Fibroblast of skin of right quadriceps (primary cell): ENCODE measurements around the gene GALK2.
A peak's percentile ranks its signal among the peaks of the same experiment; 100 is the strongest.
"Not testable (repeated sequence)": the region's sequence is repeated elsewhere in the genome, so short reads cannot be mapped to it uniquely, and the experiment has no call there.

ENCODE experiments used
- DNase-seq: peaks from one replicate; pipeline ENCODE4 v3.0.0-alpha.2; 2013

The GALK2 gene

DNA sequence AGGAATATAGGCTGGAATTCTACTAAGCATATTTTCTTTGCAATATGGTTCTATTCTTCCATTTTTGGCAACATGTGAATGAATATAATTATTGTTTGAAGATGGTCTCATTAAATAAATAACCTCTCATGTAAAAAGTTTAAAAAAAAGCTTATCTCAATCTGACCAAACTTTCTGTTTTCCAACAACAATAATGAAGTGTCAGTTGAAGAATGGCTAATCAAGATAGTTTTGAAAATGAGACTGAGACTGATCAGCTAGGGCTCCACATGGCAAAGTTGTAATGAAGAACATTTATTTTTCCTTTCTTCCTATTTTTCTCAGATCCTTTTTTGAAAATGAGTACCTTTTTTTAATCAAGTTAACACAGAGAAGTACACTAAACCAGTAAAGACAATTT is 117.4 kb downstream of the GALK2 start:
- DNase-seq = no peak

DNA sequence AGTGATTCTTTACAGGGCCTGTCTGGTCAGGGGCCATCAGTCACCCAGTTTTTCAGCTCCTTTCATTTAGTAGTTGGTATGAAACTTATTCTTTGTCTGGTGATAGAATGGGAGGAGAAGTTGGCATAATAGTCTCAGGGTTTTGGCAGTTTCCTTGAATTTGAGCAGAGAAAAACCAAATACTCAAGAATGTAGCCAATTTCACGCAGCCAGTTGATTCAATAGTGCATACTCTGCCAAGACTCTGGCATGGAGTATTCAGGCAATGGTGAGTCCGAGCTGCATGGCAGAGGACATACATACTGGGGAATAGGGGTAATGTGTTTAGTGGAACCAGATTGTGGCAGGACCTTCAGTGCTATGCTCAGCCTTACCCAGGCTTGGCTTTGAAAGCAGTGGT is 118.3 kb downstream of the GALK2 start:
- DNase-seq = no peak

- DNase-seq = no peak
Measured at GRCh38 chr15:49290191-49290590, 120.1 kb downstream of the GALK2 start.

- DNase-seq = no peak
Measured at GRCh38 chr15:49293941-49294340, 123.9 kb downstream of the GALK2 start.

- DNase-seq = no peak
Measured at GRCh38 chr15:49296258-49296657, 126.2 kb downstream of the GALK2 start.

DNA sequence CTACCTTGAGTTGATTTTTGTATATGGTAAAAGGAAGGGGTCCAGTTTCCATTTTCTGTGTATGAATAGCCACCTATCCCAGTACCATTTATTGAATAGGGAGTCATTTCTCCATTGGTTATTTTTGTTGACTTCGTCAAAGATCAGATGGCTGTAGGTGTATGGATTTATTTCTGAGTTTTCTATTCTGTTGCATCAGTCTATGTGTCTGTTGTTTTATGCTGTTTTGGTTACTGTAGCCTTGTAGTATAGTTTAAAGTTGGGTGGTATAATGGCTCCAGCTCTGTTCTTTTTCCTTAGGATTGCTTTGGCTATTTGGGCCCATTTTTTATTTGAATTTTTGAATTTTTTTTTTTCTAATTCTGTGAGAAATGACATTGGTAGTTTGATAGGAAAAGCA is 127.5 kb downstream of the GALK2 start:
- DNase-seq = no peak

GRCh38 chr15:49300856-49301255 is 130.8 kb downstream of the GALK2 start:
- no peak for DNase-seq

DNA sequence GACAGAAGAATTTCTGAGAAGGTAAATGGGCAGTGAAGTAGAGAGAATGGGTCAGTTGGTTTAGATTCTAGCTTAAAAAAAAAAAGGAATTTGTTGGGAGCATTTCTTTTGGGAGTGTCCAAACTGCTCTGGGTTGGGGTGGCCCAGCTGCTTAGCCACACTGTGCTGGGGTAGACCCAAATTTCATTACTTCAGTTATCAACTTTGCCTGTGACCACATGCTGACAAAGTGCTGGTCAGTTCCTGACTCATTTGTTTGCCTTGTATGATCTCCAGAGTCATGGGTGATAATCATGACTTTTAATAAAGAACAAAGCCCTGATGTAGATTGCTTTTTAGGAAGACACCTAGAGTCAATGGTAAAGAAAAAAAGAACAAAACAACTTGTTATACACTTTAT is 131.5 kb downstream of the GALK2 start:
- DNase-seq = no peak

GRCh38 chr15:49303003-49303402 is 133.0 kb downstream of the GALK2 start:
- no peak for DNase-seq

DNA sequence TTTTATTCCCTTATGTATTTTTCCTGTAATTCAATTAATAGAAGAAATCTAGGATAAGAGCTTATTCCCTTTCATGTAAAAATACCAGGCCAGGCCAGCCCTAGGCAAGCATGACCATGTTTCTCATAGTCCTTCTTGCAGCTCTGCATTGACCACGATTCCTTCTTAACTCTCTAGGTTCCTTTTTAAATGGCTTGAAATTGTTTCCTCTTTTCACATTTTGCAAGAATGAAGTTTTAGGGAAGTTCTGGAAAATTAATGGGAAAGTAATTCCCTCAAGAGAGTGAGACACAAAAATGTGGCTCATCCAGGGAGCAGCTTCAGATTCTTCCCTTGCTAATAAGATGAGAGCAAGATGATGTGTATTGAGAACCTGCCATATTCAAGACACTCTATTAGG is 136.5 kb downstream of the GALK2 start:
- DNase-seq = no peak

DNA sequence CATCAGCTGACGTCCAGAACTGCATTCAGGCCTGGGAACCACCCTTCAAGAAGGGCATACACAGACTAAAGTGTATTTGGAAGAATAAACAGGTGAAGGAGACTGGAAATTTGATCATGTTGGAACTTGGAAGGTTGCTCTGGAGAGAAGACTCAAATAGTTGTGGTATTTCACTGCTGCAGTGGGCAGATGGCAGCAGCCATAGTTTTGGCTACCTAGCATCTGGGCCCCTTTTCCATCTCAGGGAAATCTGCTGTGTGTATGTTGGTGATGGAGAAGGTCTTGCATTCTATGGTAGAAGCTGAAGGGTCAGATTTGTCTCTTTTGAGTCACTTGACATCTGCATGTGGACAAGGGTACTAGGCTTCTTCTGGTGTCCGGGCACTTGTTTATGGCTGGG is 138.6 kb downstream of the GALK2 start:
- DNase-seq = no peak

GRCh38 chr15:49309889-49310288 is 139.8 kb downstream of the GALK2 start:
- DNase-seq = peak; percentile 12

DNA sequence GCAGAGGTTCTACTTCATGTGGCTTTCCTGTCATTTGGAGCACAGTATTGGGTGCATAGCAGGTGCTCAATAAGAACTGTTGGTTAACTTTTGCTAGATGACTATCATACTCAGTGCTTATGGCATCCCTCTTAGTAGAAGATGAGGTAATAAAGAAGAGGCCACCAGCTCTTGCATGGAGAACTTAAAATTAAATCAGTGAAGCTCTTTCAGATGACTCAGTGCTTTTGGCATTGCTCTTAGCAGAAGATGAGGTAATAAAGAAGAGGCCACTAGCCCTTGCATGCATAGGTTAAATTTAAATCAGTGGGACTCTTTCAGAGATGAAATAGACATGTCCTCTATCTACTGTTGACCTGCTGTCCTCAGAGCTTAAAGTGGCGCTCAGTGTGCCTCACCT is 143.6 kb downstream of the GALK2 start:
- DNase-seq = peak; percentile 81

GRCh38 chr15:49314716-49315115 is 144.7 kb downstream of the GALK2 start:
- DNase-seq = no peak

DNA sequence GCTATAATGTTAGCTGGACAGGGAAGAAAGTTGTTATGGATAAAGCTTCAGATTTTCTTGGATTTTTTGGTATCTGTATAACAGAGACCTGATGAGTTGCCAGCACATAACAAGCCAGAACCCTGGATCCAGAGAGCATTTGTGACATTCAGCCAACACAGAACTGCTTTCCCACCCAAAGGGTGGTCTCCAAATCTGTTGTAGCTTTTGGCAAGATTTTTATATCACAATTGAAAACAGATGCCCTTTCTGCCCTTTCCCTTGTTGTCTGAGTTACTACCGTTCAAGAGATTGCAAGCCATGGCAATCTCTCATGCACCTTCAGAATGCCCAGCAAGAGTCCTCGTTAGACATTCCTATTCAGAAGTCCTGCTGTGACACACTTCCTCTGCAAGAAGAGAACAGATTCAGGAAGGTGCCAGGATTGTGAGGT is 145.4 kb downstream of the GALK2 start:
- peak; percentile 22 for DNase-seq

- DNase-seq = no peak
Measured at GRCh38 chr15:49320351-49320750, 150.3 kb downstream of the GALK2 start.

GRCh38 chr15:49323207-49323606 is 153.2 kb downstream of the GALK2 start:
- peak; percentile 39 for DNase-seq

DNA sequence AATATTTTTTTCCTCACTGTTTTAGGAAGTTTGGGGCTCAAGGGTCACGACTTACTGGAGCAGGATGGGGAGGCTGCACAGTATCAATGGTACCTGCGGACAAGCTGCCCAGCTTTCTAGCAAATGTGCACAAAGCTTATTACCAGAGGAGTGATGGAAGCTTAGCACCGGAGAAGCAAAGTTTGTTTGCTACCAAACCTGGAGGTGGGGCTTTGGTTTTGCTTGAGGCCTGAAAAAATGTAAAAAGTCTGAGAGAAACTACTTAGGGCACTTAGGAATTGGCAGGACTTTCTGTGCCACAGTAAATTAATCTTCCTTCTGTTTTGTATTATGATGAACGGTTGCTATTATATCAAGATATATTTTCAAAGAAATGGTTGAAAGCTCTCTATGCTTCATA is 157.9 kb downstream of the GALK2 start:
- DNase-seq = no peak

- no peak for DNase-seq
Measured at GRCh38 chr15:49328941-49329340, 158.9 kb downstream of the GALK2 start.

DNA sequence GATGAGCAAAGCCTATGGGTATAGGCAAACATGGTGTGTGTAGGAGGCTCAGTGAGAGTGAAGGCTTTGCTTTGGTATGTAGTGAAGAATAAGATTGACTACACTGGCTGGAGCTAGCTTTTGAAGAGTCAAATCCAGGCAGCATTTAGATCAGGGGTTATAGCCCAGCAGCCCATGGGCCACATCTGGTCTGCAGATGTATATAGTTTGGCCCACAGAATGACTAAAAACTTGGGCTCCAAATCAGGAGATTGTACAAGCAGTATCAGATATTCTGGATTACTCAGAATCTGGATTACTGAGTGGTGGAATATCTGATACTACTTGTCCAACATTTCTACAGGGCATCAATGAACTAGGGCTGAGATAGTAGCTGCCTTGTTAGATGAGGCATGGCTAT is 160.1 kb downstream of the GALK2 start:
- DNase-seq = no peak

GRCh38 chr15:49331442-49331841 is 161.4 kb downstream of the GALK2 start:
- DNase-seq = no peak

DNA sequence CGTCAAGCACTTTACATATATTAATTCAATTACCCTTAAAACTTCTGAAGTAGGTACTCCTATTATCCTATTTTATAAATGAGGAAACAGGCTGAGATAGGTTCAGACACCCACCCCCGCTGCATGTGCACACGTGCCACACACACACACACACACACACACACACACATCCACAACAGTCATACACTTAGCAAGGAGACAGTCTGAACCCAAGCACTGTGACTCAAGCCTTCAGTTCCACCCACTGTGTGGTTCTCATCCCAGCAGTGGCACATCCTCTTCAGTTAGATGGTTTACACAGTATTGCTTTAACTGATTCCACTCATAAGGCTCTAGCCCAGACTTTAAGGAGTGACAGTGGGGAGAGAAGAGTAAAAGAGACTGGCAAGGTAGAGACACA is 161.9 kb downstream of the GALK2 start:
- peak; percentile 35 for DNase-seq

GRCh38 chr15:49339656-49340055 is 169.6 kb downstream of the GALK2 start:
- DNase-seq = no peak

GRCh38 chr15:49343546-49343945 is 173.5 kb downstream of the GALK2 start:
- no peak for DNase-seq

DNA sequence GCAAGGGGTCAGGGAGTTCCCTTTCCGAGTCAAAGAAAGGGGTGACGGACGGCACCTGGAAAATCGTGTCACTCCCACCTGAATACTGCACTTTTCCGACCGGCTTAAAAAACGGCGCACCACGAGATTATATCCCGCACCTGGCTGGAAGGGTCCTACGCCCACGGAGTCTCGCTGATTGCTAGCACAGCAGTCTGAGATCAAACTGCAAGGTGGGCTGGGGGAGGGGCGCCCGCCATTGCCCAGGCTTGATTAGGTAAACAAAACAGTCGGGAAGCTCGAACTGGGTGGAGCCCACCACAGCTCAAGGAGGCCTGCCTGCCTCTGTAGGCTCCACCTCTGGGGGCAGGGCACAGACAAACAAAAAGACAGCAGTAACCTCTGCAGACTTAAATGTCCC is 184.4 kb downstream of the GALK2 start:
- not testable (repeated sequence) for DNase-seq

DNA sequence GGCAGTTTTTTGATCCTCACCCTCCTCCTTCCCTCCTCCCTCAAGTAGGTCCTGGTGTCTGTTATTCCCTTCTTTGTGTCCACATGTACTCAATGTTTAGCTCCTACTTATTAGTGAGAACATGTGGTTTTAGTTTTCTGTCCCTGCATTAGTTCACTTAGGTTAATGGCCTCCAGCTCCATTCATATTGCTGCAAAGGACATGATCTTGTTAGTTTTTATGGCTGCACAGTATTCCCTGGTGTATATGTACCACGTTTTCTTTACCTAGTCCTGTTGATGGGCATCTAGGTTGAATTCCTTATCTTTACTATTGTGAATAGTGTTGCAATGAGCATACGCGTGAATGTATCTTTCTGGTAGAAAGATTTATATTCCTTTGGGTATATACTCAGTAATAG is 191.3 kb downstream of the GALK2 start:
- no peak for DNase-seq
